Pancreas (tissue), 10 donors: ENCODE data around the gene STBD1. TPM values are rescaled to one million over a fixed set of nuclear protein-coding genes. Genes with fewer than 3 reads are reported as not detected.

Experiments used
- ATAC-seq, 4 donors: fragments of 200-7000 bp; cut with Tn5 transposase; one replicate each; pipeline versions ENCODE4 v1.8.0 to v1.9.1; 2020; ENCODE audit warnings: mild to moderate bottlenecking in 4 of 4, moderate library complexity in 4 of 4
- DNase-seq, 6 donors: peaks; one replicate each; pipeline ENCODE4 v3.0.0-alpha.2; 2020
- FAIRE-seq: peaks from 2 replicates; lab custom pipeline; 2012; peaks lifted over from hg19 to GRCh38; lab: Jason Lieb, UNC
- H3K27ac ChIP-seq, 4 donors: fragments of 200-600 bp; sonication (generic); 1 replicate in 3 of 4; 2 replicates in 1 of 4; pipeline versions ENCODE4 v1.5.0 to v1.8.0; 2020
- H3K27me3 ChIP-seq, 4 donors: fragments of 200-600 bp; one replicate each; pipeline ENCODE4 v1.8.0; 2021
- H3K36me3 ChIP-seq, 3 donors: fragments of 200-600 bp; sonication (generic) in 1 of 3; one replicate each; pipeline versions ENCODE4 v1.5.0 to v1.8.0; 2020 to 2021
- H3K4me1 ChIP-seq, 3 donors: fragments of 200-600 bp; one replicate each; pipeline ENCODE4 v1.8.0; 2021
- H3K4me3 ChIP-seq, 4 donors: fragments of 200-600 bp; sonication (generic) in 2 of 4; one replicate each; pipeline versions ENCODE4 v1.5.0 to v1.8.0; 2020 to 2021
- H3K9me3 ChIP-seq, 4 donors: fragments of 200-600 bp; one replicate each; pipeline ENCODE4 v1.8.0; 2021
- whole genome bisulfite sequencing, 2 donors: extraction: QIAGEN DNeasy Blood & Tissue Kit; methylation state at CpG; one replicate each; pipeline ENCODE4 v1.1.7; 2013; 5-methylcytosine and 5-hydroxymethylcytosine counted together
- intact Hi-C, 3 donors: fragments of 100-400 bp; cut with DNase I; formaldehyde crosslinking; loops; one replicate each; pipeline versions ENCODE4 v1.11.1 to v1.14.2; 2022
- polyA plus RNA-seq, 2 donors: library from polyadenylated mRNA; stranded (reverse); fragments of 200-250 nt; gene quantifications; one replicate each; pipeline ENCODE4 v1.2.3, GENCODE V29; 2013
- total RNA-seq, 6 donors: library from RNA; stranded (reverse); fragmentation: NEBNext Ultra II Directional in 4 of 6; extraction: Animal tissue kit (Norgen Biotek cat#: 25700) in 4 of 6; gene quantifications; one replicate each; pipeline versions ENCODE4 v1.2.1 to v1.2.4, GENCODE V29; 2021 to 2023
- TF ChIP-seq, protein P1 (sequence below), 4 donors: fragments of 200-600 bp; sonication (generic) in 3 of 4; IDR thresholded peaks; one replicate each; pipeline versions ENCODE4 v1.5.0 to v1.8.0; 2021; ENCODE audit warnings: antibody characterized with exemption in 4 of 4
- donor health status: healthy with polysubstance abuse.
- donor health status: DM: no; HTN: no; CAD: no; lungs with moderate emphysema.
- donor health status: DM: no; HTN: no; CAD: no.
- donor health status: control.
- donor health status: control.
- donor health status: Bipolar disorder and iron deficiency.
- donor health status: DM: yes; HTN: yes; CAD: no.
- donor health status: DM: no; HTN: no; CAD: no.
- donor health status: DM: no; HTN: no; CAD: no.
- donor health status: DM: yes; HTN: yes; CAD: no.

The STBD1 gene
- total and polyA plus RNA-seq, 8 donors: 1.7 to 6.5 (median 3.1) TPM

DNA sequence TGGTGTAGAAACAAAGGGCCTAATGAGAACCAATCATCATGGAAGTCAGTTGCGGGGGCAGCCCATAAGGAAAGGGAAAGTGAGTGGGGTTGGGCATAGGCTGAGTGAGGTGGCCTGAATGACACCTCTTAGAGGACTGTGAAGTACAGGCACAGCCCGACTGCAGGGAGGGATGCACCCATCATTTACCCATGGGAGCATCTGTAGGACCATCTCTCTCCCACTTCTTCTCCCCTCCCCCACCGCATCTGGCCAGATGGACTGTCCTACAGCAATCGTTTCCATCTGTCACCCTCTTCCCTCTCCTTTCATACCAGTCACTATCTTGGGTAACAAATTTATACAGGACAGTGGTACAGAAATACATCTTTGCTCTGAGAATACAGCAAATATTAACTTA, 4.2 kb downstream of the STBD1 start:
- Histone ChIP-seq H3K4me1 (peaks cover 0 to 11% (median under 1%) of the 10 kb centered on the region in 3 donors), H3K4me3 (no peak overlapping the region), H3K27me3 (no peaks in the 10 kb centered on the region), H3K36me3 (no peaks in the 10 kb centered on the region), H3K9me3 (no peaks in the 10 kb centered on the region), H3K27ac (no peak overlapping the region)
- intact Hi-C loops: no loop called here
- DNase-seq (no peak), FAIRE-seq (no peak), ATAC-seq (no peak)
- TF ChIP-seq, protein P1, sequence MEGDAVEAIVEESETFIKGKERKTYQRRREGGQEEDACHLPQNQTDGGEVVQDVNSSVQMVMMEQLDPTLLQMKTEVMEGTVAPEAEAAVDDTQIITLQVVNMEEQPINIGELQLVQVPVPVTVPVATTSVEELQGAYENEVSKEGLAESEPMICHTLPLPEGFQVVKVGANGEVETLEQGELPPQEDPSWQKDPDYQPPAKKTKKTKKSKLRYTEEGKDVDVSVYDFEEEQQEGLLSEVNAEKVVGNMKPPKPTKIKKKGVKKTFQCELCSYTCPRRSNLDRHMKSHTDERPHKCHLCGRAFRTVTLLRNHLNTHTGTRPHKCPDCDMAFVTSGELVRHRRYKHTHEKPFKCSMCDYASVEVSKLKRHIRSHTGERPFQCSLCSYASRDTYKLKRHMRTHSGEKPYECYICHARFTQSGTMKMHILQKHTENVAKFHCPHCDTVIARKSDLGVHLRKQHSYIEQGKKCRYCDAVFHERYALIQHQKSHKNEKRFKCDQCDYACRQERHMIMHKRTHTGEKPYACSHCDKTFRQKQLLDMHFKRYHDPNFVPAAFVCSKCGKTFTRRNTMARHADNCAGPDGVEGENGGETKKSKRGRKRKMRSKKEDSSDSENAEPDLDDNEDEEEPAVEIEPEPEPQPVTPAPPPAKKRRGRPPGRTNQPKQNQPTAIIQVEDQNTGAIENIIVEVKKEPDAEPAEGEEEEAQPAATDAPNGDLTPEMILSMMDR (IDR thresholded peaks at IDR 0.05): no peak
- WGBS, 2 donors: 79 to 84% methylated on average over 4 of the region's 4 CpGs

DNA sequence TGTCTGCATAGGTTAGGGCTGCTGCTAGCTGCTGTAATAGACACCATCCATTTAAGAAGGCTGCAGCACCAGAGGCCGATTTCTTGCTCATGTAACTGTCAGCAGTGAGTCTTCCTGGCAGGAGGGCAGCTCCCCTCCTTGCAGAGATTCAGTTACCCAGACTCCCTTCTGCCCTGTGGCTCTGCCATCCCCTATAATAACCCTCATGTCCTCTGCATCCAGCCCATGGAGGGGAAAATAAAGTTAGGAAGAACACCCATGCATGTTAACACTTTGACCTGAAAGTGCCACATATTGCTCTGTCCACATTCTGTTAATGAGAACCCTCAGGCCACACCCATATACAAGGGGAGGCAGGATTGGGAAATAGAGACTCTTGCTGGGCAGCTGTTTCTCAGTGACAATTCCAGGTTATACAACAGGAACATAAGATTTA, 5.4 kb downstream of the STBD1 start:
- WGBS, 2 donors: 47 to 48% methylated on average over 1 of the region's 1 CpG
- TF ChIP-seq, protein P1 (IDR thresholded peaks at IDR 0.05): no peak
- intact Hi-C loops: no loop called here
- no peak for FAIRE-seq
- H3K9me3 ChIP-seq: no peaks in the 10 kb centered on the region
- H3K4me1 ChIP-seq: peaks cover 0 to 10% (median 0%) of the 10 kb centered on the region in 3 donors
- H3K27ac ChIP-seq: no peak overlapping the region
- no peak for DNase-seq
- no peak for ATAC-seq
- no peak overlapping the region for H3K4me3 ChIP-seq
- H3K27me3 ChIP-seq: no peaks in the 10 kb centered on the region
- H3K36me3 ChIP-seq: no peaks in the 10 kb centered on the region

DNA sequence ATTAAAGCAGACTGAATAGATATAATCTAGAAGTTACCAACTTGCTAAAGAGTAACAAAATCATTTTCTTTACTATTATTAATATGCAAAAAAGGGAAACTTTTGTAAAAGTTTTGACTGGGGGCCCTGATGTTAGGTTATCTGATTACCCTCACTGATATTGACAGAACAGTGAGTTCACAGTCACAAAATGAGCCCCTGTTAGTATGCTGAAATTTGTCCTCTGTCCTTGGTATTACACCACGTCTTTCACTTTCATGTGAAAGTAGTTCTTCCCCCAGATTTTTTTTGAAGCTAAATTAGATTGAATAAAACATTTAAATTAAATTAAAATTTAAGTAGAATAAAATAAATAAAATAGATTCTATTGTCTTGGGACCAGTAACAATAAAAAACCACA, 5.9 kb downstream of the STBD1 start:
- H3K4me3 ChIP-seq: no peak overlapping the region
- no peak for ATAC-seq
- H3K4me1 ChIP-seq: peaks cover 0 to 8% (median 0%) of the 10 kb centered on the region in 3 donors
- H3K27me3 ChIP-seq: no peaks in the 10 kb centered on the region
- TF ChIP-seq, protein P1 (IDR thresholded peaks at IDR 0.05): no peak
- intact Hi-C loops: no loop called here
- H3K27ac ChIP-seq: no peak overlapping the region
- no peak for DNase-seq
- WGBS, 2 donors: 67 to 74% methylated on average over 1 of the region's 1 CpG
- no peaks in the 10 kb centered on the region for H3K9me3 ChIP-seq
- H3K36me3 ChIP-seq: no peaks in the 10 kb centered on the region
- FAIRE-seq: no peak

DNA sequence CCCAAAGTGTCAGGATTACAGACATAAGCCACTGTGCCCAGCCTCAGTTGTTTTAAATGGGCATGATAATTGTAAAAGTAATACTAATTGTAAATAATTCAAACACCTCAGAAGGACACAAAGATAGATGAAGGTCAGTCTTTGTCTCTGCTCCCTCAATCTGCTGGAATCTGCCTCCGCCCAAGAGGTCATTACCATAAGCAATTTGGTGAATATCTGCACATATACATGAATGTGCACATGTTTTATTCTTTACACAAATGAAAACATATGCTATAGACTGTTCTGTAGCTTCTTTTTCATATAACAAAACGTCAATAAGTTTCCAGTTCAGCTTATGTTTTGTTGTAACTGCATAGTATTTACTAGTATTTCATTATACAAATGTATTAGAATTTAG, 7.0 kb downstream of the STBD1 start:
- no peak for FAIRE-seq
- intact Hi-C loops: no loop called here
- WGBS, 2 donors: 79 to 85% methylated on average over 2 of the region's 2 CpGs

DNA sequence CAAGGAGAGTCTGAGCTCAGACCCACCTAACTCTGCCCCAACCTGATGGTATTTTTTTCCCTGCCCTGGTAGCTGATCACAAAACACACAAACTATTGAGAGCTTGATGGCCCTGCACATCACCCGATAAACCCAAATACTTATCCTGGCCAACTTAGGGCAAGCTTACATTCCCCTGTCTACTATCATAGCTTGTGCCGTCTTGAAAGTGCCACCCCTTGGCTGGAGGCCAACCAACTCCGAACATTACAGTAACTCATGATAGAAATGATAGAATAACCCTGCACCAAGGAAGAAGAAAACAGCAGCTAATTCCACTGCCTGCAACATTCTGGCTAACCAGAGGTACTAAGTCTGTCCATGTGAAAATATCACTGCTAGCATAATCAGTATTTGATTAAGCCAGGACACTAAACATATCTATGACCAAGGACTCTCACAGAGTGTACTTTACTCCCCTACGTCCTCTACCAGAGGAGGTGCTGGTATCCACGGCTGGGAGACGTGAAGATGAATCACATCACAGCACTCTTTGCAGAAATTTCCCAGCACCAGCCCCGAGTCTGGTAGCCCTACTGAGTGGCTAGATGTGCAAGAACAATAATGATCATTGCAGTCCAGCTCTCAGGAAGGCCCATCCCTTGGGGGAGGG, 8.9 kb downstream of the STBD1 start:
- Histone ChIP-seq H3K4me1 (no peaks in the 10 kb centered on the region), H3K4me3 (no peak overlapping the region), H3K36me3 (no peaks in the 10 kb centered on the region), H3K9me3 (no peaks in the 10 kb centered on the region), H3K27me3 (no peaks in the 10 kb centered on the region), H3K27ac (no peak overlapping the region)
- FAIRE-seq: no peak
- no peak for ATAC-seq
- TF ChIP-seq, protein P1 (IDR thresholded peaks at IDR 0.05): no peak
- intact Hi-C loops: no loop called here
- WGBS, 2 donors: 61 to 83% methylated on average over 7 of the region's 7 CpGs
- DNase-seq: no peak

More for the DNA sequence above, 7.0 kb downstream of the STBD1 start:
- Histone ChIP-seq H3K27me3 (no peaks in the 10 kb centered on the region), H3K27ac (no peak overlapping the region), H3K36me3 (no peaks in the 10 kb centered on the region), H3K9me3 (no peaks in the 10 kb centered on the region), H3K4me1 (peaks cover 0 to 2% (median 0%) of the 10 kb centered on the region in 3 donors), H3K4me3 (no peak overlapping the region)
- ATAC-seq: no peak
- no peak for DNase-seq
- TF ChIP-seq, protein P1 (IDR thresholded peaks at IDR 0.05): no peak
